ENCODE results near the gene TM4SF5. TPM values are rescaled to one million over a fixed set of nuclear protein-coding genes. Genes with fewer than 3 reads are reported as not detected.

TM4SF5 gene
- polyA plus RNA-seq, 3 donors: not detected

GRCh38 chr17:4780325-4780955 is 8.8 kb downstream of the TM4SF5 start:
- H3K4me1 Mint-ChIP-seq: peaks cover 10% of the 10 kb centered on the region
- H3K9me3 Mint-ChIP-seq: peaks cover 2 to 13% (median 3%) of the 10 kb centered on the region in 7 donors
- no peak for DNase-seq
- Histone ChIP-seq H3K9me3 (replicated peaks in 1 of 2; ENCODE audit: control insufficient read depth in 1 of 2, insufficient read depth in 1 of 2, low read length in 2 of 2) (peaks cover 2 to 4% of the 10 kb centered on the region in 2 donors), H3K9ac (ENCODE audit: insufficient read depth, low read length, poor library complexity, severe bottlenecking) (no peak overlapping the region), H3K27me3 (ENCODE audit: control insufficient read depth in 2 of 2, insufficient read depth in 2 of 2, low read length in 2 of 2) (peaks cover 21 to 46% of the 10 kb centered on the region in 2 donors), H3K79me2 (ENCODE audit: insufficient read depth, low read length) (no peaks in the 10 kb centered on the region), H3K4me1 (ENCODE audit: control insufficient read depth in 1 of 2, insufficient read depth in 2 of 2, low read length in 2 of 2) (peaks cover 4 to 5% of the 10 kb centered on the region in 2 donors), H3K27ac (ENCODE audit: low read depth in 1 of 2, low read length in 2 of 2) (no peak overlapping the region), H3K4me2 (replicated peaks; ENCODE audit: extremely low read depth, low read length, poor library complexity, severe bottlenecking) (no peak overlapping the region), H4K20me1 (ENCODE audit: insufficient read depth, low read length) (no peaks in the 10 kb centered on the region), H3K4me3 (replicated peaks in 1 of 3; ENCODE audit: low read depth in 2 of 3, low read length in 3 of 3) (no peak overlapping the region), H2AFZ (ENCODE audit: insufficient read depth, low read depth, low read length, poor library complexity, severe bottlenecking) (no peak overlapping the region), H3K36me3 (replicated peaks in 1 of 2; ENCODE audit: control insufficient read depth in 1 of 2, insufficient read depth in 2 of 2, low read length in 2 of 2) (no peaks in the 10 kb centered on the region)
- H3K27ac Mint-ChIP-seq: no peak overlapping the region
- TF ChIP-seq CTCF (IDR thresholded peaks at IDR 0.05): no peak
- peaks cover 0 to 8% of the 10 kb centered on the region in 2 donors for H3K36me3 Mint-ChIP-seq
- peak overlapping the region in 1 of 2 donors; percentile 36 for H3K4me3 Mint-ChIP-seq
- intact Hi-C loops (cut with micrococcal nuclease): no loop called here
- H3K27me3 Mint-ChIP-seq (ENCODE audit: low read depth in 3 of 3): peaks cover 51 to 72% (median 68%) of the 10 kb centered on the region in 3 donors
- WGBS (ENCODE audit: insufficient coverage): 93% methylated on average over 10 of the region's 11 CpGs

GRCh38 chr17:4782652-4783051 is 11.0 kb downstream of the TM4SF5 start:
- Histone ChIP-seq H3K9me3 (replicated peaks in 1 of 2; ENCODE audit: control insufficient read depth in 1 of 2, insufficient read depth in 1 of 2, low read length in 2 of 2) (peaks cover 2 to 11% of the 10 kb centered on the region in 2 donors), H3K36me3 (replicated peaks in 1 of 2; ENCODE audit: control insufficient read depth in 1 of 2, insufficient read depth in 2 of 2, low read length in 2 of 2) (no peaks in the 10 kb centered on the region), H3K4me1 (ENCODE audit: control insufficient read depth in 1 of 2, insufficient read depth in 2 of 2, low read length in 2 of 2) (peaks cover 22% of the 10 kb centered on the region in 2 donors), H3K27ac (ENCODE audit: low read depth in 1 of 2, low read length in 2 of 2) (no peak overlapping the region), H3K4me3 (replicated peaks in 1 of 3; ENCODE audit: low read depth in 2 of 3, low read length in 3 of 3) (no peak overlapping the region), H3K9ac (ENCODE audit: insufficient read depth, low read length, poor library complexity, severe bottlenecking) (no peak overlapping the region), H2AFZ (ENCODE audit: insufficient read depth, low read depth, low read length, poor library complexity, severe bottlenecking) (no peak overlapping the region), H3K79me2 (ENCODE audit: insufficient read depth, low read length) (no peaks in the 10 kb centered on the region), H3K4me2 (replicated peaks; ENCODE audit: extremely low read depth, low read length, poor library complexity, severe bottlenecking) (no peak overlapping the region), H3K27me3 (ENCODE audit: control insufficient read depth in 2 of 2, insufficient read depth in 2 of 2, low read length in 2 of 2) (peaks cover 37 to 68% of the 10 kb centered on the region in 2 donors), H4K20me1 (ENCODE audit: insufficient read depth, low read length) (no peaks in the 10 kb centered on the region)
- Mint-ChIP-seq H3K4me1 (peaks cover 30% of the 10 kb centered on the region), H3K27ac (no peak overlapping the region), H3K27me3 (ENCODE audit: low read depth in 3 of 3) (peaks cover 71 to 87% (median 81%) of the 10 kb centered on the region in 3 donors), H3K4me3 (peak overlapping the region in 1 of 2 donors; percentile 81), H3K9me3 (peaks cover 3 to 32% (median 7%) of the 10 kb centered on the region in 7 donors), H3K36me3 (peaks cover 3 to 13% of the 10 kb centered on the region in 2 donors)
- intact Hi-C loops (cut with micrococcal nuclease): no loop called here
- peak in 2 of 3 donors; percentile 54 to 55 for DNase-seq
- peak; percentile 26 for TF ChIP-seq CTCF (IDR thresholded peaks at IDR 0.05)
- WGBS (ENCODE audit: insufficient coverage): 31% methylated on average over 19 of the region's 28 CpGs
